Hematopoietic multipotent progenitor cell treated with erythropoietin and hydrocortisone succinate and interleukin-3 and kit ligand, for 17 days (in vitro differentiated cells): ENCODE measurements around the gene EFNA4.

Source experiments
- DNase-seq: peaks from one replicate; pipeline ENCODE4 v3.0.0-alpha.2; 2015; ENCODE audit warnings: low spot score

The EFNA4 gene

GRCh38 chr1:155075535-155075934, 12.0 kb downstream of the EFNA4 start:
- DNase-seq = no peak

- DNase-seq = no peak
Observed at GRCh38 chr1:155076371-155076770, 12.8 kb downstream of the EFNA4 start.

GRCh38 chr1:155077346-155077745, 13.8 kb downstream of the EFNA4 start:
- no peak for DNase-seq

- DNase-seq = no peak
Observed at GRCh38 chr1:155077758-155078445, 14.4 kb downstream of the EFNA4 start.

GRCh38 chr1:155078469-155079209, 15.1 kb downstream of the EFNA4 start, which contains the start of gene EFNA3:
TSS of gene EFNA3 (plus strand) at chr1:155078837. CDS start at chr1:155078942, 105 bp downstream.
- peak; percentile 64 for DNase-seq

GRCh38 chr1:155079210-155079486, 15.6 kb downstream of the EFNA4 start:
- no peak for DNase-seq

GRCh38 chr1:155079487-155080311, 16.2 kb downstream of the EFNA4 start:
- no peak for DNase-seq

- DNase-seq = no peak
Observed at GRCh38 chr1:155080312-155081228, 17.0 kb downstream of the EFNA4 start.

GRCh38 chr1:155081472-155082300, 18.1 kb downstream of the EFNA4 start:
- DNase-seq = no peak

GRCh38 chr1:155082301-155083051, 18.9 kb downstream of the EFNA4 start:
- DNase-seq = no peak

- no peak for DNase-seq
Observed at GRCh38 chr1:155083052-155083541, 19.6 kb downstream of the EFNA4 start.

GRCh38 chr1:155083865-155084721, 20.6 kb downstream of the EFNA4 start:
- peak; percentile 80 for DNase-seq

GRCh38 chr1:155084722-155085503, 21.4 kb downstream of the EFNA4 start:
- DNase-seq = peak; percentile 89

GRCh38 chr1:155085504-155086127, 22.1 kb downstream of the EFNA4 start:
- peak; percentile 88 for DNase-seq

GRCh38 chr1:155086128-155086741, 22.7 kb downstream of the EFNA4 start:
- peak; percentile 78 for DNase-seq

GRCh38 chr1:155086856-155087535, 23.5 kb downstream of the EFNA4 start:
- DNase-seq = no peak
